HG02642 (cell line): Measurements from ENCODE around the gene C1QTNF12.

Experiments
- ATAC-seq: cut with Tn5 transposase; IDR thresholded peaks from one replicate; pipeline ENCODE4 v1.9.1; 2021; ENCODE audit warnings: mild to moderate bottlenecking; ENCODE audit not compliant: unreplicated experiment, poor library complexity

Gene C1QTNF12

DNA sequence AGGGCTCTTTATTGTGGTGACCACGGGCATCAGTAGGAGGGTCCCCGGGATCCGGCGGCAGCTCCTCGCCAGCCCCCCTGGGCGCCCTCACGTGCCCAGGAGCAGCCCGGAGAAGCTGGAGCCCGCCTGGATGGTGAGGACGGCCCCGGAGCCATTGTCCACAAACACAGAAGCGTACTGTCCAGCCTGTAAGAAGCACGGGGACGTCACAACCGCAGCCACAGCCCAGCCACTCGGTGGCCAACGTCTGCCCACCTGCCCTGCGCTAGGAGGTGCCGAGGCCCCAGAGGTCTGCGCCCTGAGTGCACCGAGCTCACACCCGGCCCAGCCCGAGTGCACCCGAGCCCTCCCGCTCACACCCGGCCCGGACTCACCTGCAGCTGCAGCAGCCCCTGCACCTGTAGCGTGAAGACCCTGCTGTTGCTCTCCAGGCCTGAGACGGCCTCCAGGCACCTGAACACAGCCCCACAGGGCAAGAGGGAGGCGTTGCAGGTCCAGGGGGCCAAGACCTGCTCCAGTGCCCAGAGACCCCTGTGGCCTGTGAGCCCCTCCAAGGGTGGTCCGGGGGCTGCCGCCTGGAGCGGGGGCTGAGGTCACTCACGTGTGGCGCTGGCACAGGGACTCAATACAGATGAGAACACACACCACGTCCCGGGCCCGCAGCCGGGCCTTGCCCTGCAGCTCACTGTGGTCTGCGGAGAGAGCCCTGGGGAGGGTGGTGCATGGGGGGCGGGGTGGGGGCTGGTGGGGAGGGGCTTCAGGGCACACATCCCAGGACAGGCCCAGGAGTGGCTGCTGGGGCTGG, 3.9 kb downstream of the C1QTNF12 start:
- no peak for ATAC-seq

DNA sequence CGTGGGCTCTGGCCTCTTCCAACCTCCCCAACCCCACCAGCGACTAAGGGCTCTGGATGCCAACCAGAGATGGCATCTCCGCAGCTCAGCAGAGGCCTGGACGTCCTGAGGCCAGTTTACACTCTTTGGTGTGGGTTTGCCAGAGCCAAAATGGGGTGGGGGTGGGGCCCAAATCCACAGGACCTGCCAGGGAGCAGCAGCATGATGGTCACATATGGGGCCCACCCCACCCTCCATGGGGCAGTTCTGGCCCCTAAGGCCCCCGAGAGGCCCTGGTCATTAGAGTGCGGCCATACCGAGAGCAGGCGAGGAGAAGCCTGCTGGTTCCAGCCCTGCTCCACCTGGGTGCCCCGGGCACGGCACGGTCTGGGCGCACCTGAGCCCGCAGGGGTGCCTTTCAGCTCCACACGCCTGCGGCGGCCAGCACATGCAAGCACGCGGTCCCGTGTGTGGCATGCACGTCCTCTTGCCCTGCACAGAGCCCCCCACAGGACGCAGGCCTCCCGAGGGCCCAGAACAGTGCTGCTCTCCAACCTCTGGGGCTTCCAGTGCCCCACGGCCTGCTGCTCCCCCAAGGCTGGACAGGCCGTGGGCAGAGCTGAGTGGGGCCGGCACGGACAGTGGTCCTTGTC, 4.8 kb downstream of the C1QTNF12 start:
- no peak for ATAC-seq

- ATAC-seq: no peak
Measured at GRCh38 chr1:1240822-1241587, 5.5 kb downstream of the C1QTNF12 start.

- no peak for ATAC-seq
Measured at GRCh38 chr1:1240348-1240732, 6.2 kb downstream of the C1QTNF12 start.

- no peak for ATAC-seq
Measured at GRCh38 chr1:1239614-1240347, 6.7 kb downstream of the C1QTNF12 start.

DNA sequence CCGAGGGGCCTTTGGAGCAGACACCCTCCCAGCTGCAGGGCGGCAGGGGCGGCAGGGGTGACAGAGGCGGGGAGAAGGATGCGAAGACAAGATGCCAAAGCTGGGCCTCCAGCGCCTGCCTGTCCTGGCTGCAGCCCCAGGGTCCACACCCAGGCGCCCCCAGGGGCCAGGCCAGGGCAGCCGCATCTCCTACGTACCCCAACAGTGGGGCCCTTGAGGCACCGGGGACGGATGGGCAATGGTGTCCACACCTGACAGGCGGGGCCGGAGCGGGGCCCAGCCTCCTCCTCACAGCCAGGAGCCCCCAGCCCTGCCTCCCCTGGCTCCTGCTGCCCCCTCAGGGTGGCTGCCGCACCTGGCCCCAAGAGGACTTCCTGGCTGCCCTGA, 7.3 kb downstream of the C1QTNF12 start:
- no peak for ATAC-seq

DNA sequence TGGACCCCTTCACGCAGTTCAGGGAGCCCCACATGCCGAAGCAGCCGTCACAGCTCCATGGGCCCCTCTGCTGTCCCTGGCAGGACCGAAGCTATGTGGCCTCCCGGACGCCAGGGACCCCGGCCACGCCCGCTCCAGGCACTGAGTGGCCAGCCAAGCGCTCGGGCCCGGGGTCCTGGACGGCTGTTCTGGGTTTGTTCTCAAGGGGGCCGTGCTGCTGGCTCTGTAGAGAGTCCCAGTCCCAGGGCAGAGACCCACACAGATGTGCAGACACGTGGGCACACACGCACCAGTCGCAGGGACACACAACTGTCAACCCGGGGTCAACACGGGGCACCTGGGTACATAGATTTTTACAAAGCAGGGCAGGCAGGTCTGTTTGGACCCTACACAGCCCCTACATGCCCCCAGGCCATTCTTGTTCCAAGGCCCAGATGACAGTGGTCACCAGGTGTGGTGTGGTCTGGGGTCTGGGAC, 7.8 kb downstream of the C1QTNF12 start:
- no peak for ATAC-seq

DNA sequence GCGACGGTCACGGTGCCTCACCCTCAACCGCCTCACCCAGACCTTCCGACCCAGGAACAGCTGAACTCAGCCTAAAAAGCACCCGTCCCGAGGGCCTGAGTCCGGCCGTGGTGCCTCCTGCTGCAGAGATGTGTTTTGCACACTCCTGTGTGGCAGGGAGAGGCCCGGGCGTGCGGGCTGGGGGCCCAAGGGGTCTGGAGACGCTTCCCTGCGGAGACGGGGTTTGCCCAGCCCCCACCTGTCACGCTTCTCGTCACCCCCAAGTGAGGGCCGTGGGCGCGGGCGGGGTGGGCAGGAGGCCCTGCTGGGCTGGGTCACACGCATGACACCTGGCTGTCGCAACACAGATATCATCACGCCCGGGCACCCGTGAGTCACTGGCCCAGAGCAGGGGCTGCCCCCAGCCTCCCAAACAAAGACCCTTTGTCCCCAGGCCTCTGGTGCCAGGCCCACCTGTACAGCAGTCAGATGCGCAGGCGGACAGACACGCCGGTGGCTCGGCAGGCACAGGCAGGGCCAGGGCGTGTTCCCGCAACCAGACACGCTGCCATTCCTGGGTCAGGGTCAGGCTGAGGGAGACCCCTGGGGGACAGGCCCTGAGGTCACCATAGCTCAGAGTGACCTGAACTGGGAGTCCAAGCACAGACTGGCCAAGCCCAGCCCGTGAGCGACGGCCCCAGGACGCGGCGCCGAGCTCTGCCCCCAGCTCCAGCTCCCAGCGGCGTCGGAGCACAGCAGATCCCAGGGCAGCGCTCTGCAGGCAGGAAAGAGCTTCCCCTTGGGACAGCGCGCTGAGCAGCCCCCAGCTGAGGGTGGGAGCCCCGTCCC, 8.4 kb downstream of the C1QTNF12 start:
- no peak for ATAC-seq

GRCh38 chr1:1236945-1237873, 9.3 kb downstream of the C1QTNF12 start:
- no peak for ATAC-seq

- no peak for ATAC-seq
Measured at GRCh38 chr1:1236176-1236763, 10.3 kb downstream of the C1QTNF12 start.

DNA sequence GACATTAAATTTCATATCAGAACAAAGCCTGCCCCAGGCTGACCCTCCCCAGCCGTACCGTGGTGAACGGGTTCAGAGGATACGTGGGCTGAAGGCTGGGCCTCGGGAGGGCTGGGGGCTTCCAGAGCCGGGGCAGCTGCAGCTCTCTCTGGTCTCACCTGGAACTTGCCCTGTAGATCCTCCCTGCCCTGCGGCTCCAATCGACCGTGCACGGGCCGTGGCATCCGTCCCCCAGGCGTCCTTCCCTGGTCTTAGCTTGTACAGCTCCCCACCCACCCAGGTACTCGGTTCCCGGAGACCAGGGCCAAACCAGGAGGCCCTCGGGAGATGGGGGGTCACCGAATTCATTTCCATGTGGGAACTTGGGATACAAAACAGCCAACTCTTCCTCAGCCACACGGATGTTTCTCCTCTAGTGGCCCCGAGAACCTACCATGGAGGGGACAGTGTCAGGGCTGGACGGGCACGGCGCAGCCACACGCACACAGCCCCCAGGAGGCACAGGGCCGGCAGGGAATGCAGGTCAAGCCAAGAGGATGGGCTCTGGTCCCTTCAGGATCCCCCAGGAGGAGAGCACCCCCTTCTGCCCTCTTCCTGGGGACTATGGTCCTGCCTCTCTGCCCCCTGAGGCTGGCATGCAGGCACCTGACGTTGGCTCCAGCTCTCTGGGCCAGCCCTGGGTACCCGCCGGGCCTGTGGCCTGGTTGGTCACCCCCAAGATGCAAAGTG, 11.3 kb downstream of the C1QTNF12 start:
- no peak for ATAC-seq

GRCh38 chr1:1234180-1234808, 12.2 kb downstream of the C1QTNF12 start:
- ATAC-seq: no peak

DNA sequence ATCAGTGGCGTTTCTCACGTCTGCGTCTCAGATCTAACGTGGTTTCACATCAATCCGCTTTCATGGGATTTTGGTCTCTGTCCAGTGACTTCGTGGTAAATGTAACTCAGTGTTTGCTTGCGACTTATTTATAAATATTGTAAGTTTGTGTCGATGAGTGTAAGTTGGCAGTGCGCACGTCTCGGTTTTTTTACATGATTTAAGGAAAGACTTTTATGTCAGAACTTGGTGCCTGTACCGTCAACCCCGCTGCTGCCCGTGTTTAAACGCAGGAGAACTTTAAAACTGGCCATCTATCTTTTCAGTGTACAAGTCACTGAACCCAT, 13.0 kb downstream of the C1QTNF12 start:
- ATAC-seq: no peak

DNA sequence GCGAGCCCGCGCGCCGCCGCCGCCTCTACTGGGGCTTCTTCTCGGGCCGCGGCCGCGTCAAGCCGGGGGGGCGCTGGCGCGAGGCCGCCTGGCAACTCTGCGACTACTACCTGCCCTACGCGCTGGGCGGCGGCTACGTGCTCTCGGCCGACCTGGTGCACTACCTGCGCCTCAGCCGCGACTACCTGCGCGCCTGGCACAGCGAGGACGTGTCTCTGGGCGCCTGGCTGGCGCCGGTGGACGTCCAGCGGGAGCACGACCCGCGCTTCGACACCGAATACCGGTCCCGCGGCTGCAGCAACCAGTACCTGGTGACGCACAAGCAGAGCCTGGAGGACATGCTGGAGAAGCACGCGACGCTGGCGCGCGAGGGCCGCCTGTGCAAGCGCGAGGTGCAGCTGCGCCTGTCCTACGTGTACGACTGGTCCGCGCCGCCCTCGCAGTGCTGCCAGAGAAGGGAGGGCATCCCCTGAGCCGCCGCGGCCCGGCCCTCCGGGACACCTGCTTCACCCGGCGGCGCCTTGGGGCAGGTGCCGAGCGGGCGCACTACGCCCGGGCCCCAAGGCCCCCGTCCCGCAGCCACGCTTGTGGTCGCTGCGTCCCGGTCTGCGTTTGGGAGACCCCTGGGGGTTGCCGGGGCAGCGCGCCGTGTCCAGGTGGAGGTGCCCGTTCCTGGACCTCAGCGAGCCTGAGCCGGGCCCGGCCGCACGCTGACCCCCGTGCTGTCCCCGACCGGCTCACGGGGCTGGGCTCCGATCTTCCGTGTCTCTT, 13.5 kb downstream of the C1QTNF12 start:
- ATAC-seq: no peak

GRCh38 chr1:1232208-1232795, 14.2 kb downstream of the C1QTNF12 start, which contains the start of gene B3GALT6:
B3GALT6 (plus strand) TSS chr1:1232237; CDS start chr1:1232279, 42 bp downstream.
- ATAC-seq: peak; percentile 8
